Endothelial cell of umbilical vein (primary cell): ENCODE results near the gene NRXN3. TPM values are rescaled to one million over a fixed set of nuclear protein-coding genes. Genes with fewer than 3 reads are reported as not detected.

Experiments used
- BruUV-seq: library from RNA; stranded (reverse); fragments of 400-500 nt; replicated peaks from 2 replicates; lab custom pipeline; 2021; lab: Mats Ljungman, UMichigan
- CTCF ChIA-PET: fragments of 300-600, 350-600 bp; sonication (Branson Sonifier 250); formaldehyde crosslinking; loops from one replicate; lab custom pipeline; 2021; ENCODE audit warnings: antibody characterized with exemption, inconsistent platforms; lab: Charles Lee
- POLR2A ChIA-PET: fragments of 300-600, 350-600 bp; sonication (Branson Sonifier 250); formaldehyde crosslinking; loops from one replicate; lab custom pipeline; 2021; ENCODE audit warnings: antibody characterized with exemption, inconsistent platforms; lab: Charles Lee
- DNase-seq: peaks from one replicate; pipeline ENCODE4 v3.0.0-alpha.2; 2011; ENCODE audit warnings: low read depth, low spot score
- FAIRE-seq: peaks from 2 replicates; lab custom pipeline; 2011; peaks lifted over from hg19 to GRCh38; lab: Jason Lieb, UNC
- H2AFZ ChIP-seq: 2 replicates; pipeline ENCODE4 v1.6.0; 2012; ENCODE audit warnings: low read depth, low read length, control low read depth, inconsistent platforms
- H3K27ac ChIP-seq: 2 replicates; pipeline ENCODE4 v1.5.1; 2011; ENCODE audit warnings: low read depth, mild to moderate bottlenecking, control low read depth, low read length, moderate library complexity; ENCODE audit not compliant: insufficient read depth
- H3K27me3 ChIP-seq, 2 experiments: 2 replicates each; pipeline versions ENCODE4 v1.6.0 to v1.6.1; 2011; ENCODE audit warnings: low read length in 2 of 2, mixed read lengths in 1 of 2; ENCODE audit not compliant: control insufficient read depth in 2 of 2, insufficient read depth in 2 of 2
- H3K36me3 ChIP-seq, 2 experiments: 2 replicates in 1 of 2; 3 replicates in 1 of 2; pipeline ENCODE4 v1.5.1; 2011; ENCODE audit warnings: low read length in 2 of 2, mild to moderate bottlenecking in 1 of 2, moderate library complexity in 1 of 2; ENCODE audit not compliant: control insufficient read depth in 2 of 2, insufficient read depth in 2 of 2; ENCODE audit errors: extremely low read depth in 1 of 2
- H3K4me1 ChIP-seq: 3 replicates; pipeline ENCODE4 v1.5.1; 2011; ENCODE audit warnings: mild to moderate bottlenecking, low read length; ENCODE audit not compliant: control insufficient read depth, insufficient read depth; ENCODE audit errors: extremely low read depth
- H3K4me2 ChIP-seq: 2 replicates; pipeline ENCODE4 v1.6.1; 2011; ENCODE audit warnings: low read length, control low read depth, mixed read lengths; ENCODE audit not compliant: insufficient read depth
- H3K4me3 ChIP-seq, 3 experiments: fragments of 200-600 bp in 1 of 3; sonication (generic), shearing (Covaris generic) in 1 of 3; replicated peaks in 1 of 3; 2 replicates each; pipeline ENCODE4 v1.5.1; 2011 to 2016; ENCODE audit warnings: control low read depth in 3 of 3, low read length in 3 of 3, mild to moderate bottlenecking in 2 of 3, inconsistent platforms in 1 of 3, low read depth in 1 of 3, moderate library complexity in 1 of 3; ENCODE audit not compliant: insufficient read depth in 1 of 3
- H3K79me2 ChIP-seq: 2 replicates; pipeline ENCODE4 v1.6.0; 2012; ENCODE audit warnings: low read length, inconsistent platforms; ENCODE audit not compliant: control insufficient read depth, insufficient read depth
- H3K9ac ChIP-seq: replicated peaks from 2 replicates; pipeline ENCODE3; 2011; ENCODE audit warnings: low read length, control low read depth; ENCODE audit not compliant: insufficient read depth; ENCODE audit errors: extremely low read depth
- H3K9me1 ChIP-seq: replicated peaks from 3 replicates; pipeline ENCODE4 v1.6.0; 2011; ENCODE audit warnings: mild to moderate bottlenecking, low read length; ENCODE audit not compliant: control insufficient read depth, insufficient read depth; ENCODE audit errors: extremely low read depth
- H3K9me3 ChIP-seq: replicated peaks from 2 replicates; pipeline ENCODE4 v1.5.1; 2012; ENCODE audit warnings: low read length, inconsistent platforms; ENCODE audit not compliant: control insufficient read depth, insufficient read depth
- H4K20me1 ChIP-seq: replicated peaks from 2 replicates; pipeline ENCODE3; 2011; ENCODE audit warnings: mild to moderate bottlenecking, low read length; ENCODE audit not compliant: control insufficient read depth, insufficient read depth; ENCODE audit errors: extremely low read depth
- EZH2 ChIP-seq: IDR thresholded peaks from 2 replicates; pipeline ENCODE4 v1.6.1; 2012; ENCODE audit warnings: borderline replicate concordance, low read depth, mild to moderate bottlenecking, moderate library complexity, low read length, inconsistent platforms; ENCODE audit not compliant: severe bottlenecking
- FOS ChIP-seq: IDR thresholded peaks from 2 replicates; pipeline ENCODE4 v1.6.1; 2011; ENCODE audit warnings: mild to moderate bottlenecking, low read length, moderate library complexity, borderline replicate concordance; ENCODE audit not compliant: insufficient read depth
- JUN ChIP-seq: IDR thresholded peaks from 2 replicates; pipeline ENCODE4 v1.6.1; 2011; ENCODE audit warnings: borderline replicate concordance, low read depth; ENCODE audit not compliant: insufficient read length, insufficient read depth
- POLR2A ChIP-seq: IDR thresholded peaks from 2 replicates; pipeline ENCODE4 v1.6.1; 2012; ENCODE audit warnings: low read depth, mild to moderate bottlenecking, control low read depth, low read length
- POLR2AphosphoS5 ChIP-seq: IDR thresholded peaks from 2 replicates; pipeline ENCODE4 v1.6.1; 2012; ENCODE audit warnings: low read depth, mild to moderate bottlenecking, control low read depth, low read length, moderate library complexity; ENCODE audit not compliant: insufficient read depth
- dilution Hi-C: fragments of 300-500 bp; cut with MboI; formaldehyde crosslinking; loops from one replicate; pipeline ENCODE4 v1.15.0; 2019; ENCODE audit warnings: low sequenced_read_pairs; ENCODE audit not compliant: extremely low pct_ligation_motif_present
- intact Hi-C: fragments of 100-400 bp; cut with micrococcal nuclease; formaldehyde crosslinking; loops from one replicate; pipeline ENCODE4 v1.10.0; 2022
- polyA plus RNA-seq, 4 experiments: library from polyadenylated mRNA; depleted of rRNA in 3 of 4; stranded (reverse) in 3 of 4; unstranded in 1 of 4; fragments of >200 nt; gene quantifications; 2 replicates each; pipeline versions ENCODE4 v1.2.1 to v1.2.3, GENCODE V29; 2011 to 2012; ENCODE audit warnings: missing spikeins in 1 of 4
- total RNA-seq: library from RNA; stranded (reverse); gene quantifications from 2 replicates; pipeline ENCODE4 v1.2.3, GENCODE V29; 2021
- TF ChIP-seq, protein P1 (sequence below): IDR thresholded peaks from 2 replicates; pipeline ENCODE4 v1.6.1; 2011; ENCODE audit not compliant: insufficient read depth, insufficient read length
- TF ChIP-seq, protein P2 (sequence below), 2 donors: IDR thresholded peaks; 1 replicate in 1 of 2; 2 replicates in 1 of 2; pipeline ENCODE4 v1.5.1; 2011; ENCODE audit warnings: low read length in 2 of 2, mild to moderate bottlenecking in 2 of 2, moderate library complexity in 2 of 2, control low read depth in 1 of 2, inconsistent platforms in 1 of 2, low read depth in 1 of 2; ENCODE audit not compliant: insufficient read depth in 1 of 2; ENCODE audit errors: extremely low read depth in 1 of 2

Gene NRXN3
- total and polyA plus RNA-seq, 2 donors (not counting 3 experiments of a cell fraction or from before 2014, with no cell fraction given), result 0.72 to 4.2 TPM

GRCh38 chr14:79727900-79728299, 1557.7 kb downstream of the NRXN3 start:
- Histone ChIP-seq H3K9me1 (no peaks in the 10 kb centered on the region), H3K4me3 (no peak overlapping the region), H3K36me3 (no peaks in the 10 kb centered on the region), H3K9ac (no peak overlapping the region), H3K79me2 (no peaks in the 10 kb centered on the region), H3K4me1 (no peaks in the 10 kb centered on the region), H3K9me3 (no peaks in the 10 kb centered on the region), H3K27me3 (no peaks in the 10 kb centered on the region), H4K20me1 (no peaks in the 10 kb centered on the region), H2AFZ (no peak overlapping the region), H3K4me2 (no peak overlapping the region), H3K27ac (no peak overlapping the region)
- dilution Hi-C loops (no loop called here), intact Hi-C loops (no loop called here)
- TF ChIP-seq, protein P1, sequence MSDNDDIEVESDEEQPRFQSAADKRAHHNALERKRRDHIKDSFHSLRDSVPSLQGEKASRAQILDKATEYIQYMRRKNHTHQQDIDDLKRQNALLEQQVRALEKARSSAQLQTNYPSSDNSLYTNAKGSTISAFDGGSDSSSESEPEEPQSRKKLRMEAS, result no peak
- TF ChIP-seq POLR2AphosphoS5 (no peak), FOS (no peak), EZH2 (no peak), POLR2A (no peak), JUN (no peak)
- TF ChIP-seq, protein P2, sequence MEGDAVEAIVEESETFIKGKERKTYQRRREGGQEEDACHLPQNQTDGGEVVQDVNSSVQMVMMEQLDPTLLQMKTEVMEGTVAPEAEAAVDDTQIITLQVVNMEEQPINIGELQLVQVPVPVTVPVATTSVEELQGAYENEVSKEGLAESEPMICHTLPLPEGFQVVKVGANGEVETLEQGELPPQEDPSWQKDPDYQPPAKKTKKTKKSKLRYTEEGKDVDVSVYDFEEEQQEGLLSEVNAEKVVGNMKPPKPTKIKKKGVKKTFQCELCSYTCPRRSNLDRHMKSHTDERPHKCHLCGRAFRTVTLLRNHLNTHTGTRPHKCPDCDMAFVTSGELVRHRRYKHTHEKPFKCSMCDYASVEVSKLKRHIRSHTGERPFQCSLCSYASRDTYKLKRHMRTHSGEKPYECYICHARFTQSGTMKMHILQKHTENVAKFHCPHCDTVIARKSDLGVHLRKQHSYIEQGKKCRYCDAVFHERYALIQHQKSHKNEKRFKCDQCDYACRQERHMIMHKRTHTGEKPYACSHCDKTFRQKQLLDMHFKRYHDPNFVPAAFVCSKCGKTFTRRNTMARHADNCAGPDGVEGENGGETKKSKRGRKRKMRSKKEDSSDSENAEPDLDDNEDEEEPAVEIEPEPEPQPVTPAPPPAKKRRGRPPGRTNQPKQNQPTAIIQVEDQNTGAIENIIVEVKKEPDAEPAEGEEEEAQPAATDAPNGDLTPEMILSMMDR (IDR thresholded peaks at IDR 0.05; ENCODE audit: extremely low read depth in 1 of 2, insufficient read depth in 1 of 2, low read depth in 1 of 2, low read length in 2 of 2), result no peak
- CTCF ChIA-PET, result no interaction called here
- FAIRE-seq, result no peak
- no peak for DNase-seq
- POLR2A ChIA-PET, result no interaction called here
- no TSS peak for BruUV-seq
